ENCODE data around the gene ZC3H4.

GRCh38 chr19:47075179-47075810 is 38.3 kb downstream of the ZC3H4 start:
- TF ChIP-seq MAX (IDR thresholded peaks at IDR 0.05) (no peak), CTCF (IDR thresholded peaks at IDR 0.05; ENCODE audit: low read depth, low read length, missing input control) (no peak), YY1 (IDR thresholded peaks at IDR 0.05) (no peak), JUND (IDR thresholded peaks at IDR 0.05) (no peak), TAF1 (conservative IDR thresholded peaks at IDR 0.05) (no peak), ZBTB33 (IDR thresholded peaks at IDR 0.05) (no peak), SP1 (IDR thresholded peaks at IDR 0.05) (no peak), RAD21 (IDR thresholded peaks at IDR 0.05) (no peak), GABPA (IDR thresholded peaks at IDR 0.05 in 1 of 2, conservative IDR thresholded peaks at IDR 0.05 in 1 of 2) (no peak), ATF3 (IDR thresholded peaks at IDR 0.05) (no peak), REST (IDR thresholded peaks at IDR 0.05) (no peak), HNF4G (IDR thresholded peaks at IDR 0.05) (no peak)

Data from liver (tissue), 3 donors.